HepG2 (cell line): ENCODE measurements around the gene SULT6B1. TPM values are rescaled to one million over a fixed set of nuclear protein-coding genes. Genes with fewer than 3 reads are reported as not detected.

ENCODE experiments used
- CBX5 ChIP-seq: sonication (generic); formaldehyde crosslinking; IDR thresholded peaks from 2 replicates; pipeline ENCODE4 v1.4.0; 2020; ENCODE audit warnings: missing genetic modification reagents, borderline replicate concordance
- DNMT3B ChIP-seq: conservative IDR thresholded peaks from 2 replicates; pipeline ENCODE4 v1.6.1; 2016; ENCODE audit warnings: missing biosample characterization, control low read depth
- ELK4 ChIP-seq: sonication (generic); formaldehyde crosslinking; IDR thresholded peaks from 2 replicates; pipeline ENCODE4 v1.9.0; 2021; ENCODE audit warnings: missing genetic modification reagents, borderline replicate concordance
- KDM1A ChIP-seq: IDR thresholded peaks from 2 replicates; pipeline ENCODE4 v1.6.1; 2016; ENCODE audit warnings: missing compliant biosample characterization
- NONO ChIP-seq, 2 experiments: fragments of 450-650 bp in 1 of 2; sonication (generic) in 1 of 2; formaldehyde crosslinking in 1 of 2; IDR thresholded peaks in 1 of 2; conservative IDR thresholded peaks in 1 of 2; 2 replicates each; pipeline versions ENCODE4 v1.6.1 to v1.8.0; 2017 to 2022; ENCODE audit warnings: mild to moderate bottlenecking in 1 of 2, missing genetic modification reagents in 1 of 2, moderate library complexity in 1 of 2
- PCBP1 ChIP-seq: fragments of 200-400 bp; formaldehyde crosslinking; IDR thresholded peaks from 2 replicates; pipeline ENCODE4 v1.6.1; 2017; ENCODE audit warnings: mild to moderate bottlenecking, low read depth, low read length, borderline replicate concordance
- RBAK ChIP-seq: sonication (generic); formaldehyde crosslinking; IDR thresholded peaks from 2 replicates; pipeline ENCODE4 v1.5.1; 2020; ENCODE audit warnings: mild to moderate bottlenecking, missing genetic modification reagents
- SRSF9 ChIP-seq: fragments of 200-400 bp; formaldehyde crosslinking; IDR thresholded peaks from 2 replicates; pipeline ENCODE4 v1.6.1; 2018; ENCODE audit warnings: borderline replicate concordance, mild to moderate bottlenecking, low read depth, low read length; ENCODE audit not compliant: insufficient read depth, poor library complexity, severe bottlenecking
- THRA ChIP-seq: sonication (generic); formaldehyde crosslinking; IDR thresholded peaks from 2 replicates; pipeline ENCODE4 v1.4.0; 2020; ENCODE audit warnings: missing genetic modification reagents, borderline replicate concordance
- ZBTB4 ChIP-seq: sonication (generic); formaldehyde crosslinking; IDR thresholded peaks from 2 replicates; pipeline ENCODE4 v1.4.0; 2020; ENCODE audit warnings: missing genetic modification reagents, mild to moderate bottlenecking, borderline replicate concordance
- ZBTB46 ChIP-seq: sonication (generic); formaldehyde crosslinking; IDR thresholded peaks from 2 replicates; pipeline ENCODE4 v1.4.0; 2020; ENCODE audit warnings: mild to moderate bottlenecking, missing genetic modification reagents, borderline replicate concordance
- ZFP62 ChIP-seq: sonication (generic); formaldehyde crosslinking; IDR thresholded peaks from 2 replicates; pipeline ENCODE4 v1.4.0; 2020; ENCODE audit warnings: missing genetic modification reagents
- ZFYVE20 ChIP-seq: sonication (generic); formaldehyde crosslinking; IDR thresholded peaks from 2 replicates; pipeline ENCODE4 v1.8.0; 2023; ENCODE audit warnings: low read depth, mild to moderate bottlenecking, moderate library complexity, missing genetic modification reagents, borderline replicate concordance
- ZNF75D ChIP-seq: sonication (generic); formaldehyde crosslinking; IDR thresholded peaks from 2 replicates; pipeline ENCODE4 v1.8.1; 2023; ENCODE audit warnings: missing genetic modification reagents, mild to moderate bottlenecking, borderline replicate concordance
- polyA plus RNA-seq, 8 experiments: library from polyadenylated mRNA; depleted of rRNA in 3 of 8; stranded (reverse) in 7 of 8; unstranded in 1 of 8; fragments of >200 nt; fragmentation: Illumina TruSeq in 4 of 8; extraction: Trizol in 4 of 8; gene quantifications; 2 replicates each; pipeline versions ENCODE4 v1.2.1 to v1.2.3, GENCODE V29; 2011 to 2016; ENCODE audit warnings: low read depth in 4 of 8, missing spikeins in 1 of 8, mixed read lengths in 1 of 8; ENCODE audit not compliant: insufficient read depth in 1 of 8
- total RNA-seq, 5 experiments: library from RNA; depleted of rRNA; stranded (reverse); fragments of >200 nt; fragmentation: Illumina TruSeq; extraction: Trizol; gene quantifications; 2 replicates each; pipeline ENCODE4 v1.2.3, GENCODE V29; 2016; ENCODE audit warnings: low read depth in 1 of 5
- TF ChIP-seq, protein P1 (sequence below): sonication (generic); formaldehyde crosslinking; IDR thresholded peaks from 2 replicates; pipeline ENCODE4 v1.4.0; 2020; ENCODE audit warnings: missing genetic modification reagents

SULT6B1 gene
- total and polyA plus RNA-seq, 2 of the 13 experiments (the other 11 are each of a cell fraction or from before 2014, with no cell fraction given), result not detected

DNA sequence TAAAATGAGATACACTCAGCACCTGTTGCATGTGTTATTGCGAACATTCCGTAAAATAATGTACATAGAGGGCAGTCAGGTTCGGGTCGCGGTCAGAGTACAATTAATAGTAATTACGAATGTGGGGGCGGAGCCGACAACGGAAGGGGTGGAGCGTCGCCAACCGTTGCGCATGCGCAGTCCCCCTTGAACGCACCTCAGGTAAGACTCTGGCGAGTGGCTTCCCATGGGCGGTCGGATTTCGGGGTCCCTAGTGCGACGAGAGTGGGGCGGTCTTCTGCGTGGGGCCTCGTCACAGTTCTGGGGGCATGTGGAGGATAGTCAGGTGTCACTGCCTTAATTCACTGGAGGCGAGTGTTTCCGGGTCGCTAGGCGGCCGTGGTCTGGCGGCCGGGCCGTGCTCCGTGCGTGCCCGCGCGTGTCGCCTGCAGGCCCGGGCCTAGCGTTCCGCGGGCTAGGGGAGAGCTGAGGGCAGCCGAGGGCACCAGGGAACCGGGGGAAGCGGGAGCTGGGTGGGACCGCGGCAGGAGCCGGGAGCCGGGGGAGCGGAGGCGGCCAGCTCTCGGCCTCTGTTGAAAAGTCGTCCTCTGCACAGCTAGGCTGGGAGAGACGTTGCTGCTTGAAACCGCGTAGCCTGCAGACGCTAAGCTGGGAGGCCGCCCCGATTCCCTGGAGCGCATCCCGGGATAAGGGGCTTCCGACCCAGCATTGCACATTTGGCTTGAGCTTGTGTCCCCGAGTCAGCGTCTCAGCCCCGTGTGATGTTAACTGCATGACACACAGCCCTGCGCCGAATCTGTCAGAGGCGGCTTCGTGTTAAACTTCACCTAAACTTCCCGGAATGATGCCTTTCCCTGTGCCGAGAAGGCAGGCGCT lies 8.1 kb upstream of the SULT6B1 start, which contains the start of gene CEBPZOS (continued):
- no peak for TF ChIP-seq ZBTB4 (CRISPR knock-in tag)
- no peak for TF ChIP-seq SRSF9
- TF ChIP-seq RBAK (CRISPR knock-in tag), result no peak
- TF ChIP-seq NONO (IDR thresholded peaks at IDR 0.05), result no peak
- TF ChIP-seq NONO (CRISPR knock-in tag; conservative IDR thresholded peaks at IDR 0.05), result no peak; the same call in 1 of the 2 replicates
- no peak for TF ChIP-seq PCBP1
- no peak for TF ChIP-seq ZFP62 (CRISPR knock-in tag)
- TF ChIP-seq ZBTB46 (CRISPR knock-in tag), result 0 out of 2 replicates have a peak, but pooled peaks have one; percentile 59
- 0 out of 2 replicates have a peak, but pooled peaks have one; percentile 24 for TF ChIP-seq DNMT3B
- TF ChIP-seq CBX5 (CRISPR knock-in tag), result no peak; the same call in 1 of the 2 replicates
- TF ChIP-seq ZNF75D (CRISPR knock-in tag), result no peak
- TF ChIP-seq THRA (CRISPR knock-in tag), result peak; percentile 18
- no peak for TF ChIP-seq ELK4
- TF ChIP-seq, protein P1, sequence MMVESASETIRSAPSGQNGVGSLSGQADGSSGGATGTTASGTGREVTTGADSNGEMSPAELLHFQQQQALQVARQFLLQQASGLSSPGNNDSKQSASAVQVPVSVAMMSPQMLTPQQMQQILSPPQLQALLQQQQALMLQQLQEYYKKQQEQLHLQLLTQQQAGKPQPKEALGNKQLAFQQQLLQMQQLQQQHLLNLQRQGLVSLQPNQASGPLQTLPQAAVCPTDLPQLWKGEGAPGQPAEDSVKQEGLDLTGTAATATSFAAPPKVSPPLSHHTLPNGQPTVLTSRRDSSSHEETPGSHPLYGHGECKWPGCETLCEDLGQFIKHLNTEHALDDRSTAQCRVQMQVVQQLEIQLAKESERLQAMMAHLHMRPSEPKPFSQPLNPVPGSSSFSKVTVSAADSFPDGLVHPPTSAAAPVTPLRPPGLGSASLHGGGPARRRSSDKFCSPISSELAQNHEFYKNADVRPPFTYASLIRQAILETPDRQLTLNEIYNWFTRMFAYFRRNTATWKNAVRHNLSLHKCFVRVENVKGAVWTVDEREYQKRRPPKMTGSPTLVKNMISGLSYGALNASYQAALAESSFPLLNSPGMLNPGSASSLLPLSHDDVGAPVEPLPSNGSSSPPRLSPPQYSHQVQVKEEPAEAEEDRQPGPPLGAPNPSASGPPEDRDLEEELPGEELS (CRISPR knock-in tag), result no peak; the same call in 1 of the 2 replicates
- TF ChIP-seq ZFYVE20 (CRISPR knock-in tag), result peak; percentile 85; the same call in 1 of the 2 replicates
- no peak for TF ChIP-seq KDM1A (CRISPR knock-in tag)
